ENCODE data around the gene PRDM16. TPM values are rescaled to one million over a fixed set of nuclear protein-coding genes. Genes with fewer than 3 reads are reported as not detected.
A peak's percentile ranks its signal among the peaks of the same experiment; 100 is the strongest.

The PRDM16 gene
- total and polyA plus RNA-seq, 2 of the 8 experiments (the other 6 are each of a cell fraction or from before 2014, with no cell fraction given): 0.39 to 0.43 TPM

DNA sequence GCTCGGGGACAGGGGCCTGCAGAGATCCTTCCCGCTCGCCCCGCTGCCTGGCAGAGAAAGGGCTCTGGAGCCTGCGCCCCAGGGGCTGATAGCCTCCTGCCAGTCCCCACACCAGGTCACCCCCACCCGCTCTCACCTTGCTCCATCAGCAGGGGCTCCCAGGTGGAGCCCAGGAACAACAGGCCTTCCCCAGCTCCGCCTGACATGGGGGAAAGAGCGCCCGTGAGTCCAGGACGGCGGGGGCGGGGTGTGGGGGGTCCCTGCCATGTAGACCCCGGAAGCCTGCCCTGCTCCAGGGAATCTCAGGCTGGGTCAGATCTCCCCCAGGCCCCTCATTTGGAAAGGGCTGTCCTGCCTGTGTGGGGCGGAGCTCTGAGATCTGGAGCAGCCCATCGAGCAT, 166.5 kb downstream of the PRDM16 start:
- Histone ChIP-seq H3K79me1 (ENCODE audit: low read depth, low read length) (no peaks in the 10 kb centered on the region), H3K4me1 (replicated peaks in 1 of 4; ENCODE audit: control insufficient read depth in 3 of 4, insufficient read depth in 4 of 4, low read length in 3 of 4) (peaks cover 0 to 3% (median 0%) of the 10 kb centered on the region in 4 experiments; a peak in 1 of 7 replicates), H3K14ac (ENCODE audit: insufficient read length) (no peak overlapping the region), H4K5ac (ENCODE audit: insufficient read length, low read depth, low read length) (no peak overlapping the region), H2BK20ac (ENCODE audit: low read length) (no peak overlapping the region), H4K20me1 (replicated peaks in 1 of 2; ENCODE audit: control insufficient read depth in 1 of 2, insufficient read depth in 2 of 2, low read length in 2 of 2) (no peaks in the 10 kb centered on the region), H3K36me3 (ENCODE audit: control insufficient read depth in 2 of 4, insufficient read depth in 4 of 4, low read length in 3 of 4) (no peaks in the 10 kb centered on the region), H4K91ac (replicated peaks; ENCODE audit: insufficient read length, low read length) (no peak overlapping the region), H2AFZ (ENCODE audit: low read length) (no peak overlapping the region), H3K9ac (replicated peaks in 1 of 4; ENCODE audit: extremely low read depth in 1 of 4, low read depth in 3 of 4, low read length in 3 of 4) (no peak overlapping the region), H2AK5ac (ENCODE audit: low read depth, low read length) (no peak overlapping the region), H3K27me3 (replicated peaks in 1 of 4; ENCODE audit: control insufficient read depth in 3 of 4, extremely low read depth in 1 of 4, insufficient read depth in 3 of 4, low read length in 3 of 4) (no peaks in the 10 kb centered on the region), H2BK5ac (ENCODE audit: low read depth, low read length) (no peak overlapping the region), H3K56ac (replicated peaks; ENCODE audit: insufficient read length, low read depth, low read length) (no peak overlapping the region), H3K4ac (replicated peaks; ENCODE audit: insufficient read length, low read depth, low read length) (no peak overlapping the region), H3K9me3 (ENCODE audit: insufficient read depth in 2 of 2, low read depth in 1 of 2, low read length in 1 of 2) (no peaks in the 10 kb centered on the region), H3K27ac (ENCODE audit: low read depth, low read length) (no peak overlapping the region), H3K4me3 (ENCODE audit: extremely low read depth in 1 of 4, insufficient read depth in 2 of 4, low read depth in 3 of 4, low read length in 4 of 4) (no peak overlapping the region), H2BK120ac (replicated peaks; ENCODE audit: low read depth, low read length) (no peak overlapping the region), H3K79me2 (ENCODE audit: control insufficient read depth in 1 of 2, insufficient read depth in 2 of 2, low read length in 2 of 2) (no peaks in the 10 kb centered on the region), H3K4me2 (ENCODE audit: insufficient read depth in 1 of 2, low read depth in 2 of 2, low read length in 2 of 2) (no peak overlapping the region), H3K18ac (ENCODE audit: extremely low read depth, low read length) (no peak overlapping the region), H4K8ac (ENCODE audit: extremely low read depth, insufficient read depth, low read length) (peak overlapping the region; percentile 62; the same call in 1 of the 2 replicates), H3K23ac (ENCODE audit: insufficient read length) (no peak overlapping the region), H2BK15ac (ENCODE audit: low read length) (no peak overlapping the region), H2BK12ac (ENCODE audit: low read depth, low read length) (no peak overlapping the region), H3K23me2 (ENCODE audit: low read depth, low read length) (no peaks in the 10 kb centered on the region)
- ChIA-PET POLR2A (ENCODE audit: partially characterized antibody) (no interaction called here), CTCF (ENCODE audit: partially characterized antibody) (interaction anchor here (0.8 to 2.3 kb wide), 3 partner anchors 8 to 182 kb away, joined by 3 to 5 read pairs (median 4); no protein-coding TSS in a partner anchor)
- TF ChIP-seq SRF (IDR thresholded peaks at IDR 0.05; ENCODE audit: low read depth, low read length) (no peak), ASH2L (IDR thresholded peaks at IDR 0.05; ENCODE audit: low read length) (no peak), TEAD4 (IDR thresholded peaks at IDR 0.05; ENCODE audit: low read depth, low read length) (no peak), SP4 (IDR thresholded peaks at IDR 0.05; ENCODE audit: low read length) (no peak), CREB1 (IDR thresholded peaks at IDR 0.05) (no peak), POU5F1 (IDR thresholded peaks at IDR 0.05; ENCODE audit: low read depth, low read length) (no peak), KDM4A (IDR thresholded peaks at IDR 0.05; ENCODE audit: low read depth, low read length, severe bottlenecking) (no peak), JUND (IDR thresholded peaks at IDR 0.05; ENCODE audit: low read length) (no peak), SAP30 (IDR thresholded peaks at IDR 0.05; ENCODE audit: insufficient read depth, insufficient replicate concordance, low read length) (no peak), RXRA (IDR thresholded peaks at IDR 0.05; ENCODE audit: insufficient read depth, low read depth, low read length) (no peak), EGR1 (IDR thresholded peaks at IDR 0.05; ENCODE audit: borderline replicate concordance, low read depth, low read length) (no peak)
- FAIRE-seq (no peak), DNase-seq (ENCODE audit: low read depth in 1 of 2, low spot score in 2 of 2) (no peak)
- 82% methylated on average over 8 of the region's 15 CpGs; no CpG with 5 or more reads in 1 of the 2 experiments for WGBS, 2 experiments (ENCODE audit: extremely low coverage in 1 of 2, insufficient coverage in 1 of 2, insufficient read length in 1 of 2, insufficient replicate concordance in 2 of 2, low coverage in 1 of 2, low lambda C conversion rate in 2 of 2, missing lambda C conversion rate in 1 of 2)

Measured in H1 (cell line).